HG02759 (cell line): ENCODE data around the gene PDGFB.
"Not testable (repeated sequence)": the region's sequence is repeated elsewhere in the genome, so short reads cannot be mapped to it uniquely, and the experiment has no call there.

Source experiments
- ATAC-seq: cut with Tn5 transposase; IDR thresholded peaks from one replicate; pipeline ENCODE4 v1.9.1; 2021; ENCODE audit warnings: mild to moderate bottlenecking, moderate library complexity; ENCODE audit not compliant: unreplicated experiment

The PDGFB gene

DNA sequence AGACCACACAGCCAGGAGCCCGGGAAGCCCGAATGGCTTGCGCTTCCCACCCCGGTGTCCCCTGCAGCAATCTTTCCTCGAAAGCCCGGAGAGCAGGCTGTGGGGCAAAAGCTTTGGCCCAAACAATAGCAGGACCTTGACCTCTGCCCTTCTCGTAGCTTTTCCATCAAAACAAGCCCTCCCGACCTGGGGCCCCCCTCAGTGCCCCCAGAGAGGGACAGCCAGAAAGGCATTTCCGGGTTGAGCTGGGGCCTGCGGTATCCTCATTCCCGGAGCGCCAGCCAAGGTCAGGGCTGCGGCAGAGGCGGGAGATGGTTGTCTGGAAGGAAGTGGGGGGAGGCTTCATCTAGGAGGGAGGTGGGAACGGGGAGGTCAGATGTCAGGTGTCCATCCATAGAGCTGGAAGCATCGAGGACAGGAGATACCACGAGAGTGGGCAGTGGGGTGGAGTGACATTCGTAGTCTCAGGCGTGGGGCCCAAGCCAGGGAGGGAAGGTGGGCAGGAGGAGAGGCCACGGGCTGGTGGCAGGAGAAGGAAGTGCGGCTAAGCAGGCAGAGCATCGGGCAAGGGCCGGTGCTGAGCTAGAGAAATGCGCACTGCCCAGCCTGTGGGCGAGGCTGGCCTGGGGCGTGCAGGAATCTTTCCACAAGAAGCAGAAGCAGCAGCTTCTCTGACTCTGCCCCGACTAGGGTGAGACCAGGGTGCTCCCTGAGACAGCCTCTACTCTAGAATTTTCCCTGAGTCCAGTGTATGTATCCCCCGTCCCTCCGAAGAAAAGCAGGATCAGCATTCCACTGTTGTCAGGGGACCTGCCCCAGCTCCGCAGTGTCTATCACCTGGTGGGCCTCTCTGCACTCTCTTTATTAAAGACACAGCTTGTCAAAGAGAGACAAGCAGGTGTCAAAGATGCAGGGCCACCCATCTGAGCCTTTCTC lies 14.3 kb downstream of the PDGFB start:
- no peak for ATAC-seq

DNA sequence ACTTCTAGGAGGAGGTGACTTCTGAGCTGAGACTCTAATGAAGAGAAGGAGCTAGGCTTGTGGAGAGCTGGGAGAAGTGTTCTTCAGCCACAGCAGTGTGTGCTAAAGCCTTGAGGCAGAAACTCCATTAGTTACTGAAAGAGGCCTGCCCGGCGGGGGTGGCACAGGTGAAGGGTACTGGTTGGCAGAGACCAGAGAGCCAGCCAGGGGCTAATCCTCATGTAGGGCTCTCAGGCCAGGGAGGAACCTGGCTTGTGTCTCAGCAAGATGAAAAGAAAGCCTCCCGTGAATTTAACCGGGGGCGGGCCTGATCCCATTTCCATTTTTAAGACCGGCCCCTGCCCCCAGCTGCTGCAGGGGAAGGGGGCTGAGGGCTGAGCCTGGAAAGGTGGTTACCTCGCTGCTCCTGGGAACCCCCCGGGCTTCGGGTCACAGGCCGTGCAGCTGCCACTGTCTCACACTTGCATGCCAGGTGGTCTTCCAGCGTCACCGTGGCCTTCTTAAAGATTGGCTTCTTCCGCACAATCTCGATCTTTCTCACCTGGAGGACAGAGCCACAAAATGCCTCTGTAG lies 15.0 kb downstream of the PDGFB start:
- no peak for ATAC-seq

DNA sequence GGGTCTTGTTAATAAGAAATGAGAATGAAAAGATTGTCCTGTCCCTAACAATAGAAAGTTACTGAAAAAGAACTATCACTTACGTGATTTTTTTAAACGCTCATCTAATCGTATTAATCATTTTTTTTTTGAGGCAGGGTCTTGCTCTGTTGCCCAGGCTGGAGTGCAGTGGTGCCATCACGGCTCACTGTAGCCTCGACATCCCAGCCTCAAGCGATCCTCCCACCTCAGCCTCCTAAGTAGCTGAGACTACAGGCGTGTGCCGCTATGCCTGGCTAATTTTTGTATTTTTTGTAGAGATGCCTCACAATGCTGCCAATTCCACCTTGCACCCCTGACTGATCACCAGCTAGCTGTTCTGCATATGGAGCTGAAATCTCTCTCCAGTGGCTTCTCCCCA lies 15.7 kb downstream of the PDGFB start:
- ATAC-seq: no peak

DNA sequence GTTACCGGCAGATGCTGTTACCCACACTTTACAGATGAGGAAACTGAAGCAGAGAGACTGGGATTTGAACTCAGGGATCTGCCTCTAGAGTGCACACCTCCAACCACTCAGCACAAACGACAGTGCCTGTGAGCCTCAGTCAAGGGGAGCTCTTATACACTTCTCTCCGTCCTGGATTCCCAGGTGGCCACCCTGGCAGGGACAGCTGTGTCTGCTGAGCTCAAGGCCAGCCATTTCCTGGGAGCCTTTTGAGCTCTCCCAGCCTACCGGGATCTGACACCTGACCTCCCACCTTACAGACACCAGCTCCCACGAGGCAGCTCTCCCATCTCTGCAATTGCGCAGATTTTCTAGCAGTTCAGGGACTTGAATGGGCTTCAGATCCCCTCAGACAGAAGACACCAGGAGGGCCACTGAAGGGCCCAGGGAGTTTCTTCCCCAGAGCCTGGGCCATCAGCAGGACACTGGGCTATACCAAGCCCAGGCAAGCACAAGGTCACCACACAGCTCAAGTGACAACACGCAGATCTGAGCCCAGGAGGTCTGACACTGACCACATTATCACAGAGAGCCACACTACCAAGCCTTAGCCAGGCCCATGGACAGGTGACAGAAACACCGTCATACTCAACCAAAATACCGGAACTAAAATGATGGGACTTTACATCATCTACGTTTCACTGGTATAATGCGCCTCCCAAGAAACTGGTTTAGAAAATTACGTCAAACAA lies 17.1 kb downstream of the PDGFB start:
- no peak for ATAC-seq

DNA sequence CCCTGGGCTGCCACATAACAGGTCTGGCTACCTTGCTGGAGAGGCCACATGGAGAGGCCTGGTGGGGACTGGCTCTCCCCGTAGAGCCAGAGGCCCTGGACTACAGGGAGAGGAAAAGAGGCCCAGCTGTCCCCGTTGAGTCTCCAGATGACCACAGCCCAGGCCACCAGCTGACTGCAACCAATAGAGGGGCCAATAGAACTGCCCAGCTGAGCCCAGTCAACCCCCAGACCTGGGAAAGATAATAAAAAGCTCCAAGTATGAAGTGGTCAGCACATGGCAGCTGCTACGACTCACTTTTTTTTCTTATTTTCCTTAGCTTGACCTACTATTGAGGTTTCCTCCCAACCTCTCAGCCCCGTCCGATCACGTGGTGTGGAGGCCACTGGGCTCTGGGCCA lies 18.4 kb downstream of the PDGFB start:
- ATAC-seq: no peak

DNA sequence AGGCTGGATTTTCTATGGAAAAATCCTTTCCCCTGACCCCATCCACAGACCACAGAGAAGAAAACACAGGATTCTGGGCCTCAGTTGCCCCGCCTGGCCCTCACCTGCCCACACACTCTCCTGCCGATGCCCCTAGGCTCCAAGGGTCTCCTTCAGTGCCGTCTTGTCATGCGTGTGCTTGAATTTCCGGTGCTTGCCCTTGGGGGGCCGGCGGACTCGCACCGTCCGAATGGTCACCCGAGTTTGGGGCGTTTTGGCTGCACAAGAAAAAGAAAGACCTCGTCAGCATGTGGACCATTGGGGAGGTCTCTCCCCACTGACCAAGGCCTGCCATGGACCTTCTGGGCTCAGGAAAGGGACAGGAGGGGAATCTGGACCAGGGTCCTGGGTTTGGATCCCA lies 19.2 kb downstream of the PDGFB start:
- ATAC-seq: no peak

DNA sequence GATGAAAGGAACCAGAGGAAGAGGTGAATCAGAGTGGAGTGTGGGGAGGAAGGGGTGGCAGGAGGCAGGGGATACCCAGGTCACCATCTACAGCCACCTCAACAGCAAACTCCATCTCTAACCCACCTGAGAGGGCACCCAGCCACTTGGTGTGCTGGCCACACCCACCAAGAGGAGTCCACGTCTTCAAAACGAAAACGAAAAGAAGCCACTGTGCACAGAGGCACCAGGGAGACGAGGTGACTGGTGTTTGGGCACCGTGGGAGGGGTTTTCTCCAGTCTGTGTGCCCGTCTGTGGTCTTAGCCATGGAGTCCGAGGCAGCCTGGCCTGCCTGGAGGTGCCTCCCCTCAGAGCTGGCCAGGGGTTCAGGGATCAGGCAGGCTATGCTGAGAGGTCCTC lies 20.2 kb downstream of the PDGFB start:
- no peak for ATAC-seq

DNA sequence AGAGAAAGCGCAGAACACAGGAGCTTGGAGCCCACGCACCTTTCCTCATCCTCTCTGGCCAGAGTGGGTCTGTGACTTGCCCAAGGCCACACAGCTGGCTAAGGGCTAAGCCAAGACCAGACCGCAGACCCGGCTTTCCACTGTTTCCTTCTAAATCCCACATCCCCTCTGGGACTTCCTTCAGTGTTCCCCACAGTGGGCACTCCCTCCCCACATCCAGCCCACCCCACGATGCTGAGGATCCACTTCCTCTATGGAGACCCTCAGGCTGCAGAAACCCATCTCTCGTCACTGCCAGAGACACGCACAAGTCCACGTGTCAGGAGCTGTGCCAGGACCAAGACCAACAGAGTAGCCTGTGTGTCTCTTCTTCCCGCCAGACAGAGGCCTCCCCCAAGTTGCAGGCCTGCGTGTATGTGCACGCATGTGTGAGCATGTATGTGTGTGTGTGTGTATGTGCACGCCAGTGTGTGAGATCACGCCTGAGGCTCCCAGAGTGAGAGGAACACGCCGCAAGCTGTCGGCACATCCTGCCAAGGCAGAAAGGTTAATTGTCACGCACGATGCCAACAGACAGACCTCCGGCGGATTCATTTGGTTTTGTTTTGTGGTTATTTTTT lies 21.6 kb downstream of the PDGFB start:
- ATAC-seq: no peak

DNA sequence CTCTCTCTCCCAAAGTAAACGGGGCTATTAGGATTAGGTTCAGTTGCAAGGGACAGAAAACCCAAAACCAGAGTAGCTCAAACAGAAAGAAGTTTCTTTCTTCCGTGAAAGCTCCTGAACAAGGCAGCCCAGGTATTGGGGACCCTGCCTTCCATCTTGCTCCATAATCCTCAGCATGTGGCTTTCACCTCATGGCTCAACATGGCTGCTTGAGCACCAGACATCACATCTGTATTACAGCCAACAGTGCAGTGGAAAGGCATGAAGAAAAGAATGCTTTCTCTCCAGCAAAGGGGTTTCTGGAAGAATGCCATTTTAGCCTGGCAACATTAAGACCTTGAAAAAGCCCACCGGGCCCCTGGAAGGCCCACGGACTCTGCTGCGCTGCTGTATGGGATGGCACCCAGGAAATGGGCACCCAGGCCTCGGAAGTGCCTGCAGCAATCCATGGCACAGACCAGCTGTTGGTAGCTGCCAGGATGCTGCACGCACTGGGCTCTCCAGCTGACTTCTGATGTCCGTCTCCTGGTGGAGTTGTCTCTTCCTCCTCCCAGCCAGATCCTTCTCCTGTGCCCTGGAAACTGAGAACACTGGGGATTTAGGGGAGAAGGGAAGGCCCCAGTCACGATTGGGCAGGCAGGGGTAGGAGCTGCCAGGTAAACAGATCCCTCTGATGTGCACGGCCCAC lies 22.6 kb downstream of the PDGFB start:
- ATAC-seq: no peak

DNA sequence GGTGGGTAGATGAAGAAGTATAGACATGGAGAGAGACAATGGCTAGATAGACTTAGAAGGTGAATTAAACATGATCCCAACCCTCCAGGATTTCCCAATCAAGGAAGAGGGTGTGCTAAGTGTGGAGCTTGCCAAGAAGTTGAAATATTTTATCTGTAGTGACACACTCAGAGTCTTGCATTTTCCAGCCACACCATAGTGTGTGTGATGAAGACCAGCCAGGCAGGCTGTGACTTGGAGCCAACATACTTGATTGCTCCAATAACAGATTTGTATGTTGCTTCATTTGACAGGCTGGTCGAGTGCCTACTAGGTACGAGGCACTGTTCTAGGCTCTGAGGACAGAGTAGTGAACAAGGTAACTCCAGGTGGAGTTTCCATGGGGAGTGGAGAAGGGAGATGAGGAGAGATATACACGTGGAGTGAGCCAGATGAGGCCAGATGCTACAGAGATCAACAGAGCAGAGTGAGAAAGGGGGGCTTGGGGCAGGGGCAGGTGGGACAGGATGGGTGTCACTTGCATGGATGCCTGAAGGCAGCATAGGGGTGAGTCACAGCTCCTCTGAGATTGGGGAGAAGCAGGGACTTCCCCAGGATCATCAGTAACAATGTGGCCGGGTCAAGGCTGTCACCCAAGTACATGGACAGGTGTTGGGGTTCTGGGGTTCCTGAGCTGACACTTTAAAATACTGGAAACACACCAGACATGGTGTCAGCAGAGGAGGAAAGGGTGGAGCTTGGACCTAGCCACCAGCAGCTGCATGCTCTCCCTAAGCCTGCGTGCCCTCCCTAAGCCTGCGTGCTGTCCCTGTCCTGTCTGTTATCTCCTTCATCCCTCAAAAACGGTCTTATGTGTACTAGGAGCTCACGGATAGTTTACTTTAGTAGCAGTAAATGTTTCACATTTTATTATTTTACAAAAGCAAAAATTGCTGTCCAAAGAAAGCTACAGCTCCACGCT lies 23.6 kb downstream of the PDGFB start:
- no peak for ATAC-seq

DNA sequence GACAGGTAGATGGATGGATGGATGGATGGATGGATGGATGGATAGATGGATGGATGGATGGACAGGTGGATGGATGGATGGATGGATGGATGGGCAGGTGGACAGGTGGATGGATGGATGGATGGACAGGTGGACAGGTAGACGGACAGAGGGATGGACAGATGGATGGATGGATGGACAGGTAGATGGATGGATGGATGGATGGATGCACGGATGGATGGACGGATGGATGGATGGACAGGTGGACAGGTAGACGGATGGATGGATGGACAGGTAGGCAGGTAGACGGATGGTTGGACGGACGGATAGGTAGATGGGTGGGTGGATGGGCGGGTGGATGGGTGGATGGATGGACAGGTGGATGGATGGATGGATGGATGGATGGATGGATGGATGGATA lies 24.3 kb downstream of the PDGFB start:
- no peak for ATAC-seq

DNA sequence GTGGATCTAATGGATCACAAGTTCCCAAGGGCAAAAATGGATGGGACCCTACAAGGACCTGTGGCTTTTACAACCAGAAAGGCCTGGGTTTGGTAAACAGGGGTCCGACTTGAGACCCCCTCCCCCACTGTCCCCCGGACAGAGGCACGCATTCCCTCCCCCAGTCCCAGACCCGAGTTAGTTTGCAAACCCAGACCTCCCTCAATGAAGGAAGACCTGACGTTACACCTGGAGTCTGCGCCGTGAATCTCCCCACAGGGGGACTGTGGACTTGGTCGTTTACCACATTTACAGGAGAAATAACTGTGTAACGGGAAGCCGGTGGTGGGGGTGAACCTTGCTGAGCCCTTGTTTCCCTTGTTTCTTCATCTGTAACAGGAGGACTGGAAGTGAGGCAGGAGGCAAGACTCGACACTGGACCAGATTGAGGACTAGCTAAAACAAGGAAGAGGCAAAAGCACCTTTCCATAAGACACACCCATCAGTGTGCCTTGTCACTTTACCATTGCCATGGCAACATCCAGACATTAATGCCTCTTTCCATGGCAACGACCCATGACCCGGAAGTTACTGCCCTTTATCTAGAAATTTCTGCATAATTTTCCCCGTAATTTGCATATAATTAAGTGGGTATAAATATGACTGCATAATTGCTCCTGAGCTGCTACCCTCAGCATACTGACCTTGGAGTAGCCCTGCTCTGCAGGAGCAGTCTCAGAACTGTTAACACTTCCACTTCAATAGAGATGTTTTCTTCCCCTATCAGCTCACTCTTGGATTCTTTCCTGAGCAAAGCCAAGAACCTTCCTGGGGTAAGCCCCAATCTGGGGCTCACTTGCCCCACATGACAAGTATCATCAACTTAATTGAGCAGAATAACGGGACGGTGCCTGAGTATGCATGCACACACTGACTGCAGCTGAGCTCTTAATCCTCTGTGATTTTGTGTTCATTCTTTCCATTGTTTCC lies 25.4 kb downstream of the PDGFB start:
- no peak for ATAC-seq

DNA sequence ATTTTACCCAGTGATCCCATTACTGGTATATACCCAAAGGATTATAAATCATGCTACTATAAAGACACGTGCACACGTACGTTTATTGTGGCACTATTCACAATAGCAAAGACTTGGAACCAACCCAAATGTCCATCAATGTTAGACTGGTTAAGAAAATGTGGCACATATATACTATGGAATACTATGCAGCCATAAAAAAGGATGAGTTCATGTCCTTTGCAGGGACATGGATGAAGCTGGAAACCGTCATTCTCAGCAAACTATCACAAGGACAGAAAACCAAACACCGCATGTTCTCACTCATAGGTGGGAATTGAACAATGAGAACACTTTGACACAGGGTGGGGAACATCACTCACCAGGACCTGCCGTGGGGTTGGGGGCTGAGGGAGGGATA lies 26.4 kb downstream of the PDGFB start:
- ATAC-seq: not testable (repeated sequence)

DNA sequence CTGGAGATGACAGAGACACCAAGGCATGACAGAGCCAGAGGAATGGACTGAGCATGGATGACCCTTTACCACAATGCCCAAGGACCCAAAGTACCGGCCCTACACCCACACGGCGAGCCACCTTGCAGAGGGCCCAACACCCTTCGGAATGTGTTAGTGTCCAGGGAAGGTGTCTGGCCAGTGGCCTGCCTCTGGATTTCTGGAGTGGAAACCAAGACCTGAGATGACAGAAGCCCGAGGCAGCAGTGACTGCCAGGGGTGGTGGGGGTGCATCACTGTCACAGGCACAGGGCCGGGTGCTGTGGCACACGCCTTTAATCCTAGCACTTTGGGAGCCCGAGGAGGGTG lies 28.7 kb downstream of the PDGFB start:
- ATAC-seq: no peak

DNA sequence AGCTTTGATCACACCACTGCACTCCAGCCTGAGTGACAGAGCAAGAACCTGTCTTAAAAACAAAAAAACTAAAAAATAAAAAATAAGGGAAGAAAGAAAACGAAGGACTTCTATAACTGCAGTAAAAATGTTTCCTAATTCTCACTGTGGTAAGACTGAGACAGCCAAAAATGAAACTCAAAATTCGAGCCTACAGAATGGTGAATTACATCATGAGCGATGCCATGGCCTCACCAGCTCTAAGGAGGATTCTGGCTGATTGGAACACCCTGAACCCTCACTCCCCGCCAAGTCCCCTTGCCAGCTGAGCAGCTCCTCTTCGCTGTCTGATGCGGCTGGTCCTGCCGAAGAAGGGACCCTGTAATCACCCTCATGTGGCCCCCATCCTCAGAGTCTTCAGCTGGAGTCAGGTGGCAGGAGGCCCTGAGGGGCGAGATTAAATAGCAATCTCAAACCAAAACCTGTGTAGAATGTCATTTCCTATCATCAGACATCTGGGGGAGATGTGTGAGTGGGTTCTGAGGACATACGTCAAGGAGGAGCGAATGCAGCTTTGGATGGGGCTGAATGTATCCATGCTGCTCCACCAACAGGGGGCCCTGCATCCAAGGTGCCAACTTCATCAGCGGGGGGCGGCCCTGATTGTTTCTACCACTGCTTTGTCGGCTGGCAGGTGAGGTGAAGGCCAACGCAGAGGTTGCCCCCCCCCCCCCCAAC lies 29.2 kb downstream of the PDGFB start:
- ATAC-seq: no peak

DNA sequence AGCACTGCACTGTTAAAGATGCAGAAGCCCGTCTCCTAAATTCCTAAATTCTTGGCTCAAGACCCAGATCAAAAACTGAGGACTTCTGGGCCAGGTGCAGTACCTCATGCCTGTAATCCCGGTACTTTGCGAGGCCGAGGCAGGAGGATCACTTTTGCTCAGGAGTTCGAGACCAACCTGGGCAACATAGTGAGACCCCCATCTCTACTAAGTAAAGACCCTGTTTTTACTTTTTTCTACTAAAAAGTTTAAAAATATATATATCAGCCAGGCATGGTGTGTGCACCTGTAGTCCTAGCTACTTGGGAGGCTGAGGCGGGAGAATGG lies 29.7 kb downstream of the PDGFB start:
- no peak for ATAC-seq

DNA sequence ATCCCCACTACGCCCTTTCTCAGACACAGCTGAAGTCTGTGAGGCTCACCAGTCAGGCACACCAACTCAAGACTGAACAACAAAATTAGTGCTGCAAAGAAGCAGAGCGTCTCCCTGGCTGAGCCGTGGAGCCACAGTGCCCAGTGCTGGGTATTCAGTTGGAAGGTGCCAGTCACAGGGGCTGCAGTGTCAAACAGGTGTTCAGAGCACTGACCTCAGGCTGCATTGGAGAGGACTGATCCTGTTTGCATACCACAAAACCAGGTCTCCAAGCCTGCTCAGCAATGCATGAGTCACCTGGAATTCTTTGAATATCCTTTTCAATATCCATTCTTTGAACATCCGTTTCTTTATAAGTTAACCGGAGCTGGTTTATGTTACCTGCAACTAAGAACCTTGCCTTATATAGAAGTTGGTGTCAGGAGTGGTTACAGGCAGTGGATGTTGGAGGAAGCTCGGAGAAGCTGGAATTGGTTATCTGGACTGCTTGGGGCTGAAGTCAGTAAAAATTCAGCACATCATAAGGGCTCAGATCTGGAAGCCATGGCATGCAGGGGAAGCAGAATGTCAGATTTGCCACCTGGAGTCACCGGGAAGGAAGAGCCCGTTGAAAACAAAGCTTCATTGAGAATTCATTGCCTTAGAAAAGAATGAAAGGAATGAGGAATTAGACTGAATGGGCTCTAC lies 30.3 kb downstream of the PDGFB start:
- no peak for ATAC-seq

DNA sequence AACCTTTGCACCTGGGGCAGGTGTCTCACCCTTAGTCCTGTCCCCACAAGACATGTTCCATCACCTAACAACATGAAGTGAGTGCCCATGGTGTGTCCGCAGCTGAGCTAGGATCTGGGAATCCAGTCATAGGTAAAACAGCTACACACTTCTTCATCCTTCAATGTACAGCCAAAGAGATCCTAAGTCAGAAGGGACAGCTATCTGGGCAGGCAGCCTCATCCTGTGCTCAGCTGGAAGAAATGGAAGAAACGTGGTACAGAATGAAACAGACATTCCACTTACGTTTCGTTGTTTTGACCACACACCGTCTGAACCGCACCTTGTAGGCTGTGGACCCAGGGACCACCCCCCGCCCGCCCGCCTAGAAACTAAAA lies 30.8 kb downstream of the PDGFB start:
- ATAC-seq: no peak
